Psoas muscle (tissue), 8 donors: ENCODE data around the gene NEK10. TPM values are rescaled to one million over a fixed set of nuclear protein-coding genes. Genes with fewer than 3 reads are reported as not detected.

Source experiments
- ATAC-seq, 4 donors: fragments of 200-7000 bp; cut with Tn5 transposase; one replicate each; pipeline ENCODE4 v1.9.1; 2020; ENCODE audit warnings: moderate library complexity in 3 of 4, mild to moderate bottlenecking in 2 of 4
- DNase-seq, 2 donors: peaks; one replicate each; pipeline ENCODE4 v3.0.0-alpha.2; 2020
- H3K27ac ChIP-seq: fragments of 200-600 bp; one replicate; pipeline ENCODE4 v1.8.0; 2022
- H3K27me3 ChIP-seq, 3 donors: fragments of 200-600 bp in 1 of 3; one replicate each; pipeline versions ENCODE4 v1.6.1 to v1.8.0; 2013 to 2022; ENCODE audit warnings: low read length in 2 of 3, mild to moderate bottlenecking in 2 of 3, moderate library complexity in 1 of 3; ENCODE audit not compliant: insufficient read depth in 3 of 3
- H3K36me3 ChIP-seq, 2 donors: fragments of 200-600 bp in 1 of 2; one replicate each; pipeline versions ENCODE4 v1.6.1 to v1.8.0; 2013 to 2022; ENCODE audit warnings: low read depth in 1 of 2, mild to moderate bottlenecking in 1 of 2, moderate library complexity in 1 of 2; ENCODE audit not compliant: insufficient read depth in 1 of 2
- H3K4me1 ChIP-seq: fragments of 200-600 bp; one replicate; pipeline ENCODE4 v1.8.0; 2022
- H3K4me3 ChIP-seq: fragments of 200-600 bp; one replicate; pipeline ENCODE4 v1.8.0; 2022; ENCODE audit warnings: mild to moderate bottlenecking
- H3K9me3 ChIP-seq: fragments of 200-600 bp; one replicate; pipeline ENCODE4 v1.8.0; 2022
- WGBS, 3 donors: extraction: QIAGEN DNeasy Blood & Tissue Kit; methylation state at CpG; one replicate each; pipeline versions ENCODE4 v1.1.6 to v1.1.7; 2013; 5-methylcytosine and 5-hydroxymethylcytosine counted together
- intact Hi-C, 2 donors: fragments of 100-400 bp; cut with DNase I; formaldehyde crosslinking; loops; one replicate each; pipeline versions ENCODE4 v1.11.0 to v1.14.2; 2022
- polyA plus RNA-seq, 3 donors: library from polyadenylated mRNA; stranded (reverse); fragments of 200-250 nt; gene quantifications; one replicate each; pipeline ENCODE4 v1.2.3, GENCODE V29; 2013
- total RNA-seq, 4 donors: library from RNA; stranded (reverse); fragmentation: NEBNext Ultra II Directional in 2 of 4; extraction: Animal tissue kit (Norgen Biotek cat#: 25700) in 2 of 4; gene quantifications; one replicate each; pipeline versions ENCODE4 v1.2.1 to v1.2.4, GENCODE V29; 2021 to 2023
- TF ChIP-seq, protein P1 (sequence below): fragments of 200-600 bp; IDR thresholded peaks from one replicate; pipeline ENCODE4 v1.8.0; 2022; ENCODE audit warnings: antibody characterized with exemption
- donor health status: healthy with polysubstance abuse.
- donor health status: DM: no; HTN: no; CAD: no; lungs with moderate emphysema.
- donor health status: Bipolar disorder and iron deficiency.
- donor health status: healthy.
- donor health status: DM: yes; HTN: yes; CAD: no.
- donor health status: DM: no; HTN: no; CAD: no.
- donor health status: DM: no; HTN: no; CAD: no.
- donor health status: DM: yes; HTN: yes; CAD: no.

NEK10 gene
- total and polyA plus RNA-seq, 7 donors, result 0.44 to 16.6 (median 5.0) TPM

GRCh38 chr3:27147215-27147614 lies 222.0 kb downstream of the NEK10 start:
- H3K27ac ChIP-seq, result no peak overlapping the region

GRCh38 chr3:27146786-27147185 lies 222.4 kb downstream of the NEK10 start:
- intact Hi-C loops, result loop anchor here in 1 of 2 donors (10.0 kb wide), 1 partner anchor 48 kb away; no protein-coding TSS in a partner anchor
- no peaks in the 10 kb centered on the region for H3K9me3 ChIP-seq
- no peak overlapping the region for H3K27ac ChIP-seq
- ATAC-seq (no peak), DNase-seq (no peak)
- no peaks in the 10 kb centered on the region for H3K27me3 ChIP-seq
- TF ChIP-seq, protein P1, sequence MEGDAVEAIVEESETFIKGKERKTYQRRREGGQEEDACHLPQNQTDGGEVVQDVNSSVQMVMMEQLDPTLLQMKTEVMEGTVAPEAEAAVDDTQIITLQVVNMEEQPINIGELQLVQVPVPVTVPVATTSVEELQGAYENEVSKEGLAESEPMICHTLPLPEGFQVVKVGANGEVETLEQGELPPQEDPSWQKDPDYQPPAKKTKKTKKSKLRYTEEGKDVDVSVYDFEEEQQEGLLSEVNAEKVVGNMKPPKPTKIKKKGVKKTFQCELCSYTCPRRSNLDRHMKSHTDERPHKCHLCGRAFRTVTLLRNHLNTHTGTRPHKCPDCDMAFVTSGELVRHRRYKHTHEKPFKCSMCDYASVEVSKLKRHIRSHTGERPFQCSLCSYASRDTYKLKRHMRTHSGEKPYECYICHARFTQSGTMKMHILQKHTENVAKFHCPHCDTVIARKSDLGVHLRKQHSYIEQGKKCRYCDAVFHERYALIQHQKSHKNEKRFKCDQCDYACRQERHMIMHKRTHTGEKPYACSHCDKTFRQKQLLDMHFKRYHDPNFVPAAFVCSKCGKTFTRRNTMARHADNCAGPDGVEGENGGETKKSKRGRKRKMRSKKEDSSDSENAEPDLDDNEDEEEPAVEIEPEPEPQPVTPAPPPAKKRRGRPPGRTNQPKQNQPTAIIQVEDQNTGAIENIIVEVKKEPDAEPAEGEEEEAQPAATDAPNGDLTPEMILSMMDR, result no peak
- 47 to 49% (median 48%) methylated on average over 3 of the region's 3 CpGs for WGBS, 3 donors
- no peaks in the 10 kb centered on the region for H3K36me3 ChIP-seq
- H3K4me3 ChIP-seq, result no peak overlapping the region
- H3K4me1 ChIP-seq, result no peaks in the 10 kb centered on the region

More at GRCh38 chr3:27147215-27147614, 222.0 kb downstream of the NEK10 start:
- no peaks in the 10 kb centered on the region for H3K9me3 ChIP-seq
- ATAC-seq (no peak), DNase-seq (no peak)
- H3K36me3 ChIP-seq, result no peaks in the 10 kb centered on the region
- no peak overlapping the region for H3K4me3 ChIP-seq
- 60 to 76% (median 69%) methylated on average over 1 of the region's 1 CpG for WGBS, 3 donors
- no peaks in the 10 kb centered on the region for H3K27me3 ChIP-seq
- intact Hi-C loops, result loop anchor here in 1 of 2 donors (10.0 kb wide), 1 partner anchor 48 kb away; no protein-coding TSS in a partner anchor
- H3K4me1 ChIP-seq, result no peaks in the 10 kb centered on the region
- TF ChIP-seq, protein P1, result no peak

DNA sequence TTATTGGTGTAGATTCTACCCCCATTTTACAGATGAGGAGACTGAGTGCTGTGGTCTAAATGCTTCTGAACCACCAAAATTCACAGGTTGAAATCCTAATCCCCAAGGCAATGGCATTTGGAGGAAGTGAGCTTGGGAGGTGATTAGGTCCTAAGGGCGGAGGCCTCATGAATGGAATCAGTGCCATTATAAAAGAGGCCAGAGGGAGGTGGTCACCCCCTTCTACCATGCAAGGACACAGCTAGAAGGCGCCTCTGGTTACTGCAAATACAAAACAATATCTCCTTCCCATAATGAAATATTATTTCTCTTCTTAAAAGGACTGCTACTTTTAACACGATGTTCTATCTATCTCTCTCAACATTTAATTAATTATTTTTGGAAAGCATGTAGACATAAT lies 223.5 kb downstream of the NEK10 start:
- H3K27me3 ChIP-seq, result no peaks in the 10 kb centered on the region
- 96 to 98% (median 97%) methylated on average over 3 of the region's 3 CpGs for WGBS, 3 donors
- ATAC-seq (no peak), DNase-seq (no peak)
- intact Hi-C loops, result loop anchor here in 1 of 2 donors (10.0 kb wide), 1 partner anchor 49 kb away; no protein-coding TSS in a partner anchor
- no peaks in the 10 kb centered on the region for H3K4me1 ChIP-seq
- H3K4me3 ChIP-seq, result no peak overlapping the region
- TF ChIP-seq, protein P1, result no peak
- H3K9me3 ChIP-seq, result no peaks in the 10 kb centered on the region
- H3K27ac ChIP-seq, result no peak overlapping the region
- H3K36me3 ChIP-seq, result no peaks in the 10 kb centered on the region

DNA sequence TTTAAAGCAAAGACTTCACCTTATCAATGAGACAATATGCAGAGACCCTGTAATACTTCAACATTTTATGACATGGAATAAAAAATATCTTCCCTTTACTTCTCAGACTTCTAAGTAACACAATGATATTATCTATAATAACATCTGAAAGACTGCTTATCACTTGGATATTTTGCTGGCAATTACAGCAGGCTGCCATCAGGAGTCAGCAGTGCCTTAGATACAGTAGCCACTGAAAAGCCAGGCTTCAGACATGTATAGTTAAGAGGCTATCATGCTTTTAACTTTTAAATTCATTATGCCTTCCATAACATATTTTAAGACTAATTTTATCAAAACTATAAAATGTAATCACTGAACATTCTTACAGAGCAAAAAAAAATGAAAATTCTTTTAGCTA lies 227.5 kb downstream of the NEK10 start:
- H3K27me3 ChIP-seq, result no peaks in the 10 kb centered on the region
- no peak overlapping the region for H3K4me3 ChIP-seq
- H3K9me3 ChIP-seq, result no peaks in the 10 kb centered on the region
- TF ChIP-seq, protein P1, result no peak
- ATAC-seq (no peak), DNase-seq (no peak)
- no peaks in the 10 kb centered on the region for H3K36me3 ChIP-seq
- H3K4me1 ChIP-seq, result peaks cover 21% of the 10 kb centered on the region
- no peak overlapping the region for H3K27ac ChIP-seq
- intact Hi-C loops, result loop anchor here in 1 of 2 donors (10.0 kb wide), 1 partner anchor 53 kb away; no protein-coding TSS in a partner anchor

GRCh38 chr3:27138562-27138961 lies 230.6 kb downstream of the NEK10 start:
- intact Hi-C loops, result no loop called here
- peak in 3 of 4 donors; percentile 40 to 71 (median 68) for ATAC-seq
- Histone ChIP-seq H3K4me3 (no peak overlapping the region), H3K27me3 (no peaks in the 10 kb centered on the region), H3K36me3 (no peaks in the 10 kb centered on the region), H3K27ac (peak overlapping the region; percentile 32), H3K9me3 (no peaks in the 10 kb centered on the region), H3K4me1 (peaks cover 26% of the 10 kb centered on the region)
- TF ChIP-seq, protein P1, result no peak
- DNase-seq, result no peak
